GM19043 (cell line): ENCODE data around the gene KDM6B.
"Not testable (repeated sequence)": the region's sequence is repeated elsewhere in the genome, so short reads cannot be mapped to it uniquely, and the experiment has no call there.

Source experiments
- ATAC-seq: cut with Tn5 transposase; IDR thresholded peaks from one replicate; pipeline ENCODE4 v1.9.1; 2021; ENCODE audit warnings: low read depth; ENCODE audit not compliant: unreplicated experiment

The KDM6B gene

GRCh38 chr17:7851438-7852261 lies 17.6 kb downstream of the KDM6B start:
- peak; percentile 57 for ATAC-seq

GRCh38 chr17:7852262-7852670 lies 18.2 kb downstream of the KDM6B start:
- no peak for ATAC-seq

GRCh38 chr17:7852919-7853690 lies 19.1 kb downstream of the KDM6B start:
- ATAC-seq = no peak

GRCh38 chr17:7853691-7854038 lies 19.6 kb downstream of the KDM6B start:
- no peak for ATAC-seq

GRCh38 chr17:7854078-7854777 lies 20.2 kb downstream of the KDM6B start:
- ATAC-seq = no peak

GRCh38 chr17:7854851-7855659 lies 21.0 kb downstream of the KDM6B start, which contains the start of gene TMEM88:
TSS of gene TMEM88 (plus strand) at chr17:7855066. CDS start at chr17:7855075, 9 bp downstream.
- no peak for ATAC-seq

- ATAC-seq = no peak
These were observed 21.6 kb downstream of the KDM6B start for GRCh38 chr17:7855660-7856010.

GRCh38 chr17:7856011-7856810 lies 22.2 kb downstream of the KDM6B start:
- no peak for ATAC-seq

- peak; percentile 76 for ATAC-seq
These were observed 23.0 kb downstream of the KDM6B start, which contains the start of gene NAA38 for GRCh38 chr17:7856811-7857712. TSS of gene NAA38 (minus strand) at chr17:7857559. CDS start at chr17:7857463, 96 bp downstream.

GRCh38 chr17:7857713-7858521 lies 23.9 kb downstream of the KDM6B start, which contains the start of gene CYB5D1:
TSS of gene CYB5D1 (plus strand) at chr17:7858003. CDS start at chr17:7858135, 132 bp downstream.
- ATAC-seq = peak; percentile 19

- ATAC-seq = no peak
These were observed 24.4 kb downstream of the KDM6B start for GRCh38 chr17:7858522-7858810.

- no peak for ATAC-seq
These were observed 25.0 kb downstream of the KDM6B start for GRCh38 chr17:7859028-7859427.

GRCh38 chr17:7862692-7863437 lies 28.8 kb downstream of the KDM6B start:
- ATAC-seq = no peak

- ATAC-seq = not testable (repeated sequence)
These were observed 30.4 kb downstream of the KDM6B start for GRCh38 chr17:7864384-7864783.

- no peak for ATAC-seq
These were observed 31.1 kb downstream of the KDM6B start for GRCh38 chr17:7864995-7865650.

- ATAC-seq = no peak
These were observed 33.9 kb downstream of the KDM6B start for GRCh38 chr17:7867881-7868329.
